Activated CD4-positive, alpha-beta T cell treated with anti-CD3 and anti-CD28 coated beads for 1 hour (primary cell): ENCODE measurements around the gene ITK.
"Not testable (repeated sequence)": the region's sequence is repeated elsewhere in the genome, so short reads cannot be mapped to it uniquely, and the experiment has no call there.

Source experiments
- DNase-seq: peaks from one replicate; pipeline ENCODE4 v3.0.0-alpha.2; 2020

ITK gene

GRCh38 chr5:157168286-157168685 is 12.4 kb upstream of the ITK start:
- DNase-seq, result no peak

DNA sequence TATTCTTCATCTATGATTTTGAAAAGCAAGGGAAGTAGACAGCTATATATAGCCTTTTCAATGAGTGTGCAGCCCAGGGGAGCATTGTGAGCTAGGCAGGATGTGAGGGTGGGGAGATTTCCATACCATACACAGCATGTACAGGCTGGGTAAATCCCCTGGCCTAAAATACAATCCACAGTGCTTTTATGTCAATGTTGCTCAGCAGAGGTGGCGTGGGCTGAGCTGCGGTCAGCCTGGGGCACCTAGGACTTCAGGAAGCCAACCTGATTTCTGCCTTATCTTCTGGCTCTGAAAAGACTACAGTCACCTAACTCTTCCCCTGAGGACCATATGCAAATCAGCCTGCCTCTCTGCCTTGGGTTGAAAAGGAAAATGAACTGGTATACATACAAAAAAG is 8.2 kb upstream of the ITK start:
- DNase-seq, result peak; percentile 62

DNA sequence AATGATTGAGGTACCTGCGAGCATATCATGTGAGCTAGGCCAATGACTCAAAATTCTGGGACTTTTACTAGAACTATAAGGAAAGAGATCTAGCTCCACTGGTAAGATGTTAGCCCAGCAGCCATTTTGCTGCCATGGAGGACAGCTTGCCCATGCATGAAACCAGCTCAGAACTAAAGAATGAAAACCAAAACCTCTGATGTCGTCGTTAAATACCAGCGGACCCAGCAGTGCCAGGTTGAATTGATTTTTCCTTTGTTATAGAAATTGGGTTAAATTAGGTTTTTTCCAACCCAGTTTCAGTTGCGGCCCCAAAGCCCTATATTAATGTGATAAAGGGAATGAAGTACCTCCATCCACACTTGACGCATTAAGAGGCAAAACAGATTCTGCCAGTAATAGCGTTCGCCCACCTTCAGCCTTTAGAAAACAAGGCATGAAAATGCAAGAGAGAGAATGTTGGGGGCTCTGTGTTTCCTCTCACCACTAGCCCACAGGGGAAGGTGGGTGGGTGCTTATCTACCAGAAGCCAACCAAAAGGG is 5.5 kb upstream of the ITK start:
- no peak for DNase-seq

GRCh38 chr5:157177953-157178352 is 2.7 kb upstream of the ITK start:
- DNase-seq, result no peak

GRCh38 chr5:157178966-157179365 is 1.7 kb upstream of the ITK start:
- DNase-seq, result no peak

DNA sequence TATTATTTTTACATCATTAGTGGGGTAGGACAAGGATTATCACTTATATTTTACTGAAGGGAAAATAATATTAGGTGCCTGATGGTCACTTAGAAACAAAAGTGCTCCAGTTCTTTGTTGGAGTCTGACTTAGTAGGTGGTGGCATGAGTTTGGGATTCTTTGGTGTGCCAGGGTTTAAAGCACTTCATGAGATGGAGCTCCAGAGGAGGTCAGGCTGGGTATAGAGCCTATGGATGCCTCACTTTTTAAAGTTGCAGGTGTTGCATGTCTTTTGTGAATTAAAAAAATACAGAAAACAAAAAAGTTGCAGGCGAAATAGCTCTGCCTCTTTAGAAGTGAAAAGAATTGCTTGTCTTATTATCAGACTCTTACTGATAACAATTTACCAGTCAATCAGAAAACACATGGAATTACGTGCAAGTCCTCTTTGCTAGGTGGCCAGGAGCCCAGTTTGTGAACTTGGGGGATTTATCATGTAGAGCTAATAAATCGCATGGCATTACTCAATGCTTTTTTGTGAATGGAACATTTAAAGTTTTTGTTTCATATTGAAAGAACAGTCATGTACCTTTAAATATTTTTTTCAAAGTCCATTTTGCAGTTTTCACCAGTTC is 1.6 kb downstream of the ITK start:
- no peak for DNase-seq

GRCh38 chr5:157184117-157184670 is 3.6 kb downstream of the ITK start:
- no peak for DNase-seq

GRCh38 chr5:157185122-157185521 is 4.5 kb downstream of the ITK start:
- DNase-seq, result not testable (repeated sequence)

DNA sequence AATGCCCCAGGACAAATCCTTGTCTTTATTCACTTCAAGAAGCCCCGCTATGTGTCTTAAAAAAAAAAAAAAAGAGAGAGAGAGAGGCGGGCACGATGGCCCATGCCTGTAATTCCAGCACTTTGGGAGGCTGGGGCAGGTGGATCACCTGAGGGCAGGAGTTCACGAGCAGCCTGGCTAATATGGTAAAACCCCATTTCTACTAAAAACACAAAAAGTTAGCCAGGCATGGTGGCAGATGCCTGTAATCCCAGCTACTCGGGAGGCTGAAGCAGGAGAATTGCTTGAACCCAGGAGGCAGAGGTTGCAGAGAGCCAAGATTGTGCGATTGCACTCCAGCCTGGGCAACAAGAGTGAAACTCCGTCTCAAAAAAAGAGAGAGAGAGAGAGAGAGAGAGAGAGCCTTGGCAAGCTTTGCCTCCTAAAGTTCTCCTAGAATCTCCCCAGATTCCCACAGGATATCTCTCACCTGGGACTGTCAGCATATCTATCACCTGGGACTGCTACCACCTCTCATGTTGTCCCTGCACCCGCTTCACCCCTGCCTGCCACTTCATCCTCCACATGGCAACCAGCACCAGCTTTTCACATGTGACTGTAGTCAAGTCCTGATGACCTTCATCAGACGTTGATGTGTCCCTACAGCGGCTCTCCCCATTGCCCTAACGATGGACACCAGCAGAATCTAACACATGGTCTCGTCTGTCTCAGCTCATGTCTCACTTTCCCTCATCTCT is 5.8 kb downstream of the ITK start:
- no peak for DNase-seq

DNA sequence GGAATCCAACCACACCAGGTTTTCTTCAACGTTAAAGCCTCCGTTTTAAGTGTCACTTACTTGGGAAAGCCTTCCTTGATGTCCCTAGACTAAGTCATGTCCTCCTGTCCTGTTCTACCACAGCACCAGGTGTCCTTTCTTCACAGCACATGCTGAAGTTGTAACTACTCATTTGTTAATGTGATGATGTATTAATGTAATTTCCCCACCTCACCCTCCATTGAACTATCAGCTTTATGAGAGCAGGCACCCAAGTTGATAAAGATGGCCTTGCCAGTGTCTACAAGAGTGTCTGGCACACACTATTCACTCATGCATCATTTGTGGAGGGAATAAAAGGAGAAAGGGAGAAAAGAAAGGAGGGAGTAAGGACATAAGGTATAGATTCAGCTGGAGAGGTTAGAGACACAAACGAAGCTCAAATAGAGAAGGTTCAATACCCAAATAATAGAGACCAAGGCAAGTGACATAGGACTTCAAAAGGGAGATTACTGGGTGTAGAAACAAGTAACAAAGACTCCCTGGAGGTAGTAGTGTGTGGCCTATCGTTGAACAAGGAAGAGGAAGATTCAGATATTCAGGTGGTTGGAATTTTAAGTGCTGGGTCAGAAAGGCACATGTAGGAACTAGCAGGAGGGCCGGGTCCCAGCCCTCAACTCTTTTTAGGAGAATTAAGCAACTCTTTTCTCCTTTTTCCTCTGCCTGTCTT is 6.6 kb downstream of the ITK start:
- DNase-seq, result no peak

DNA sequence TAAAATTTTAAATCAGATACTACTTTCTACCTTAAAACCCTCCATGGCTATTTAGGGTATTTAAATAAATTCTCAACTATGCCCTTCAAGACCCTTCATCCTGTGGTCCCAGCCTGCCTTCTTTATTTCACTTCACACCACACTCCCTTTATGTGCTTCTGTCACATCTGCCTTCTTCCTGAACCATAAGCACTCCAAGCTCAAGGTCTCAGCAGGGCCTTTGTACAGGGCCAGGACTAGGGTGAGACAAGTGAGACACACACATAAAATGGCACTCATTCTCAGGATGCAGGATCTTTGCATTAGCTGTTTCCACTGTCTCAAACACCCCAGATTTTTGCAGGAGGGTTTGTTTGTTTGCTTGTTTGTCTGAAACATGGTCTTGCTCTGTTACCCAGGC is 7.6 kb downstream of the ITK start:
- no peak for DNase-seq

DNA sequence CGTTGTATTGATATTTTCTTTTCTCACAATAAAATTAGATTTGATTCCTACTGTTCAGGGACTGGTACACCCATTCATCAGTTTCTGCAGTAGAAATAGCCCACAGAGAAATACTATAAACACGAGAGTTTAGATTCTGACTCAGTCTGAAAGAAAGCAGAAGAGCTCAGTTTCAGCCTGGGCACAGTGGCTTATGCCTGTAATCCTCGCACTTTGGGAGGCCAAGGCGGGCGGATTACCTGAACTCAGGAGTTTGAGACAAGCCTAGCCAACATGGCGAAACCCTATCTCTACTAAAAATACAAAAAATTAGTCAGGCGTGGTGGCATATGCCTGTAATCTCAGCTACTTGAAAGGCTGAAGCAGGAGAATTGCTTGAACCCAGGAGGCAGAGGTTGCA is 8.6 kb downstream of the ITK start:
- DNase-seq, result no peak

GRCh38 chr5:157193699-157194424 is 13.2 kb downstream of the ITK start:
- DNase-seq, result no peak

GRCh38 chr5:157196045-157196444 is 15.4 kb downstream of the ITK start:
- DNase-seq, result no peak

DNA sequence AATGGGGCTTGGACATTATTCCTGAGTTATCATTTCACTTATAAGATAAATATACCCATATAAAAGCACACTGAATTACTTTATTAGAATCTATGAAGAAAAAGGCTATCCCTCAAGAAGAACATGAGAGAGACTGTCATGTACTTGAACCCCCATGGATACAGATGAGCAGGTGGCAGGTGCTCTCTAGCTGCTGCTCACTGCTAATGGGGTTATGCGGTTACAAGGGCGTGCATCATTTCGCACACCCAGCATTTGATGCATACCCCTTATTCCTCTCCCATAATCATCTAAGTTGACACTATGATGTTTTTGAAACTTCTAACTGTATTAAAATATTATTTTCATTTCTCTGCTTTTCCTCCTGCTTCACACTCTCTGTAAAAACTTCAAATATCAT is 16.4 kb downstream of the ITK start:
- DNase-seq, result no peak

DNA sequence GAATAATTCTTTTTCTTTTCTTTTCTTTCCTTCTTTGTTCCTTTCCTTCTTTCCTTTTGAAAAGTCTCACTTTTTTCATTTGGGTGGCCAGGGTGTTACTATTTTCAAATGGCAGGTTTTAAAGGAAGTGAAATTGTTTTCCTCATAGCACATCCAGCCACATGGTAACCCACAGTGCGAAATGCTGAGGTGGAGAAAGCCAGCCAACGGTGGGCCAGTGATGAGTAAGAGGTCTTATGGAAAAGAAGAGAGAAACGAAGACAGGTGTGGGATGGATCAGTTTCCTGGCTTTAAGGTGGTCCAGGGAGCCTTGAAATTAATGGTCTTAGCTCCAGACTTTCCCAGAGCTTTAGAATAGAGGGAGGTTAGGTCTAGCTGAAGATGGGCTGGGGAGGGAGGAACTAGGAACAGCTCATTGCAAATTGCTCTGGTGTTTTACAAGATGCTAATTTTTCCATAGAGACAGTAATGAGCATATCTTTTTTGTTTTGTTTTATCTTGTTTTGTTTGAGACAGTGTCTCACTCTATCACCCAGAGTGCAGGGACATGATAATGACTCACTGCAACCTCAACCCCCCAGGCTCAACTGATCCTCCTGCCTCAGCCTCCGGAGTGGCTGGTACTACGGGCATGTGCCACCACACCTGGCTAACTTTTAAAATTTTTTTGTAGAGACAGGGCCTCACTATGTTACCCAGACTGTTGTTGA is 17.8 kb downstream of the ITK start:
- DNase-seq, result peak; percentile 47

GRCh38 chr5:157201857-157202256 is 21.2 kb downstream of the ITK start:
- no peak for DNase-seq

GRCh38 chr5:157203417-157203816 is 22.8 kb downstream of the ITK start:
- no peak for DNase-seq

- DNase-seq, result no peak
Measured at GRCh38 chr5:157204765-157205164, 24.1 kb downstream of the ITK start.

DNA sequence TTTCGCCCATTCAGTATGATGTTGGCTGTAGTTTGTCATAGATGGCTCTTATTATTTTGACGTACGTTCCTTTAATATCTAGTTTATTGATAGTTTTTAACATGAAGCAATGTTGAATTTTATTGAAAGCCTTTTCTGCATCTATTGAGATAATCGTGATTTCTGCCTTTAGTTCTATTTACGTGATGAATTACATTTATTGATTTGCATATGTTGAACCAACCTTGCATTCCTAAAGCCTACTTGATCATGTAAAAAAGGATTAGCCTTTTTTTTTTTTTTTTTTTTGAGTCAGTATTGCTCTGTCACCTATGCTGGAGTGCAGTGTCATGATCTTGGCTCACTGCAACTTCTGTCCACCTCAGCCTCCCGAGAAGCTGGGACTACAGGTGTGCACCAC is 25.1 kb downstream of the ITK start:
- no peak for DNase-seq

- not testable (repeated sequence) for DNase-seq
Measured at GRCh38 chr5:157210652-157211051, 30.0 kb downstream of the ITK start.

- no peak for DNase-seq
Measured at GRCh38 chr5:157212307-157212706, 31.7 kb downstream of the ITK start.
